Measurements from ENCODE around the gene CUTA. TPM values are rescaled to one million over a fixed set of nuclear protein-coding genes. Genes with fewer than 3 reads are reported as not detected.
"Not testable (repeated sequence)": the region's sequence is repeated elsewhere in the genome, so short reads cannot be mapped to it uniquely, and the experiment has no call there.

Gene CUTA
- total RNA-seq, 1 donor from 2014 or later = 59.1 TPM

DNA sequence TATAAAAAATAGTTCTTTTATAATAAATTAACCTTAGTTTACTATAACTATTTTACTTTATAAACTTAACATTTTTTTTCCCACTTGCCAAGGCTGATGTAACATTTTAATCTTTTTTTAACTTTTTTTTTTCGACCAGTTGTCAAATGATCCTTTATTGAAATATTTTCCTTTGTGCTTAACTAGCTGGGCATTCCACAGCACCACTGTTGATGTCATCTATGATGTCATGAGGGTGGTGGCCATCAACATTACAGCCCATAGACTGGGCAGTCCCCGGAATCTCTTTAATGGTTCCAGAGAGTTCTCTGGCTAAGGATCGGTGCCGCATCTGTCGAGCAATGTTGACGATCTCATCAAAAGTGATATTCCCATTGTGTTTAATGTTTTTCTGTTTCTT is 18.0 kb downstream of the CUTA start:
- DNase-seq = not testable (repeated sequence)

DNA sequence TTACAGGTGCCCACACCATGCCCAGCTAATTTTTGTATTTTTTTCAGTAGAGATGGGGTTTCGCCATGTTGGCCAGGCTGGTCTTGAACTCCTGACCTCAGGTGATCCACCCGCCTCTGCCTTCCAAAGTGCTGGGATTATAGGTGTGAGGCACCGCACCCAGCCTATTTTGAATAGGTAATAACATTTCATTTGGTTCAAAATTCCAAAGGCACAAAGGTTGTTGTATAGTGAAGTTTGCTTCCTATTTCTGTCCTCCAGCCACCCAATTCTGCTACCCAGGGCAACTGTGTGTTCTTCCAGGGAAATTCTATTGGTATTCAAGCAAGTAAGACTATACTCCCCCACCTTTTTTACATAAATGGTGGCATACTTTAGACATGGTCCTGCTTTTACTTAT is 19.3 kb downstream of the CUTA start:
- not testable (repeated sequence) for DNase-seq

DNA sequence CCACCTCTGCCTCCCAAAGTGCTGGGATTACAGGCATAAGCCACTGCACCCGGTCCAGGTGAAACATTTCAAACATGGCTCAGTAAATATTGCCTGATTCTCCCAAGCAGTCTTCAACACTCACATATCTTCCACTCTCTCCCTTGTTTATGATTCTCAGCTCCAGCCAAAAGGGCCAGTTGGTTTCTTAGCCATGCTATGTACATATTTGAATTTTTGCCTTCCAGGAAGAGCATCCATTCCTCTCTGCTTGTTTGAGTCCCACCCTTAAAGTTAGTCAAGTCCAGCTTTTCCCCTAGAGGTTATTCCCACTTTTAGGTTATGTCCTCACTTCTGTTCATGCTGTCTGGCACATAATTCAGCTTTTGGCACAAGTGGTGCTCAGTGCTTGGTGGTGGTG is 20.4 kb downstream of the CUTA start:
- DNase-seq = no peak

DNA sequence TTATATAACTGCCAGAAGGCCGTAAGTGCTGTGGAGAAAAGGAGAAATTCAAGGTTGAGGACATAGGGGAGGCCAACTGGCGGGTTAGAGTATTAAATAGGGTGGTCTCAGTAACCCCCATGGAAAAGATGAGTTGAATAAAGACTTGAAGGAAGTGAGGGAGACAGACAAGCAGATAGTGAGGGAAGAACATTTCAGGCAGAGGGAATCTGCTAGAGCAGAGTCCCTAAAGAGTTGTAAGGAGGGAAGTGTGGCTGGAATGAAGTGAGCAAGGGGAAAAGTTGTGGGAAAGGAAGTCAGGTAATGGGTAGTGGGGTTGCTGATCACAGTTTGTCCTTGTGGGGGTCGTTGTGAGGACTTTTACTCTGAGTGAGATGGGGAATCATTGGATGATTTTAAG is 24.9 kb downstream of the CUTA start:
- no peak for DNase-seq

DNA sequence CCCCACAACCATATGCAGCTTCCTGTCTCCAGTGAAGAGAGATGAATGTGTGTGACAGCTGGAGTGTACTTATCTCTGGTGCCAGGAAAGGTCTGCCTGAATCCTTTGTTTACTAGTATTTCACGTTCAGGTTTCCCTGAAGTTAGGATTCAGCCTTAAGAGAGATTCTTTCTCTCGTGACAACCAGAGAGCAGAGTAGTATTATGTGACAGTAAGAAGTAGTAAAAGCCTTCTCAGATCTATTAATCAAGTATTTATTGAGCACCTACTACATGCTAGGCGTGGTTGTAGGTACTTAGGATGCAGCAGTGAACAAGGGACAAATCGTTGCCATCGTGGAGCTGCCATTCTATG is 25.3 kb downstream of the CUTA start:
- no peak for DNase-seq

DNA sequence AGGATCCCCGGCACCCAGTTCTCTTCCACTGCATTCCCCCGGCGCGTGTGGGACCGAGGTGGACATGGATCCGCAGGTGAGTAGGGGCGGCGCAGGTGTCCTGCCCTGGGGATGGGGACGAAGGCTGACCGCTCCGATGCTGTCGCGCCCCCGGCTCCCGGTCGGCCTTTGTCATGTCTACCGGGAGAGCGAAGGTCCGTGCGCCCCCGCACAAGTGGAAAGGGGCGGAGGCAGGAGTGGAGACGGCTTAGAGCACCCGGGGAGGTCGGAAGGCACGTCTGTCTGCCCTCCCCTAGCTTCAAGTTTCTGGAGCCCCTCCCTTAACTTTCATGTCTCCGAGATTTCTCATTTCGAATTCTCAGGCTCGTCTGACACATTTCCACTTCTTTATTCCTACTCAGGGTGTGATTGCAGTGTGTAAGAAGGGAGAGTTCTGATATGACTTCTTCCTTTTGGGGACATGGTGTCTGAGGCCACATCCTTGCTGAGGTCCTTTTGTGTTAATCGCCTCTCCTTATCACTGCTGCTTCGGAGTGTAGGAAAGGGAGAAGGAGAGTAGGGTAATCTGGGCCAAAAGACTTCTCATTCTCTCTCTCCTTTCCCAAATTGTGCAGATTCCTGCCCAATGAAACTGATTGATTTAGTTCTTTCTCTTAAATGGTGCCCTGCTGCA is 25.8 kb downstream of the CUTA start:
- no peak for DNase-seq

DNA sequence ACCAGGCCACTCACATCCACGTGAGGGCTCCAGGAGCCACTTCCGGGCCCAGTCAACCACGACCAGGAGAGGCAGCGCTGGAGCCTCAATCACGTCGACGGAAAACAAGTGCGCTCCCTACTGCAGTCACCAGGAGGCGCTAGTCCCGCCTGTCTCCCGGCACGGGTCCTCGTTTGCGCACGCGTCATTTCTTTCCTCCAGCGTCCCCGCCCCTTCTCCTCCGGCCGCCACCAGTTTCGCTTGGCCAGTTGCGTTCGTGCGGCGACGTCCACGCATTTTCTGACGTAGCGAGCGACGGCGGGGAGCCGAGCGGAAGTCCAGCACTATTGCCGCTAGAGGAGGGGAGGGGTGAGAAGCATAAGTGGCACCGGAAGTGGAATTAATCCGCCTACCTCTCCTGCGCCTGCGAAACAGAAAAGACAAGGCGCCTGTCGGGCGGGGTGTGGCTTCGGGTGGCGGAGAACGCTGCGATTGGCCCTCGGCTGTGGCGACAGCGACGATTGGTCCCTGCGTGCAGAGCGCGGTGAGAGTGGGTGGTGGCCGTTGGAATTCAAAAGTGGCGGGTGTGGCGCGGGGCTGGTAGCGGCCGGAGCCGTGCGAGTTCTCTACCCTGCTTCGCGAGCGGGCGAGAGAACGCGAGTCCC is 26.5 kb downstream of the CUTA start, which contains the start of gene KIFC1:
TSS of gene KIFC1 (plus strand) at position 546 of the 644 bp plus-strand sequence. CDS start 163 bp downstream, outside the sequence.
- peak; percentile 100 for DNase-seq

DNA sequence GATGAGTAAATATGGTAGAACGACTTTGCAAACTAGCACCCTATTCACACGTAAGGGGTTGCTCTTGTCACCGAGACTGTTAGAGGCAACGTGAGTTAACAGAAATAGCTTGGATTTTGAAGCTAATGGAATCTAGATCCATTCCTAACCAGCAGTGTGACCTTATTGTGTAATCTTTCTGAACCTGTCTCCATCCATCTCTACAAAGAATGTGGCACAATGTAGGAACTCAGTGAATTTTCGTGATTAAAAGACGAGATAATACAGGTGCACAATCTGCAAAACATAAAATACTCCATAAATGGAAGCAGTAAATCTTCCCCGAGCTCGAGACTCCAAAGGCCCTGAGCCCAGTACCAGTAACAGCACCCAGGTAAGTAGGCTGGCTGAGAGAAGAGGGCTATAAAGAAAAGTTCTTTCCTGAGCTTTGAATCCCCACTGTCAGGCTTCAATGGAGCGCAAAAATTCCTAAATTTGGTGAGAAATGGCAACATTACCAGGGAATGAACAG is 27.1 kb downstream of the CUTA start:
- DNase-seq = no peak

DNA sequence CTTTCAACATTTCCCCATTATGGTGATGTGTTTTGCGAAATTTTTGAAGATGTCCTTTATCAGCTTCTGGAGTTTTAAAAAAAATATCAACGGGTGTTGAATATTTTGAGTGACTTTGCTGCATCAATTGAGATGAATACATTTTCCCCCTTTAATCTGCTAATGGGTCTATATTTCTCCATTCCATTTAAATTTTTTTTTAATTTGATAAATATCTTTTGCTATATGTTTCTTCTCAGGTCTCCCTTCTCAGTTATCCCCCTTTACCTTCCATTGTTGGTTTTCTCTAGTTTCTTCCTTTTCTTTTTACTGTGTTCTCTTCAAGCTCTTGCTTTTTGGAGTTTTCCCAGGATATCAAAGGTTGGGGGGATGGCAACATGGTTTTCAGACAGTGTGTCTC is 27.7 kb downstream of the CUTA start:
- no peak for DNase-seq

DNA sequence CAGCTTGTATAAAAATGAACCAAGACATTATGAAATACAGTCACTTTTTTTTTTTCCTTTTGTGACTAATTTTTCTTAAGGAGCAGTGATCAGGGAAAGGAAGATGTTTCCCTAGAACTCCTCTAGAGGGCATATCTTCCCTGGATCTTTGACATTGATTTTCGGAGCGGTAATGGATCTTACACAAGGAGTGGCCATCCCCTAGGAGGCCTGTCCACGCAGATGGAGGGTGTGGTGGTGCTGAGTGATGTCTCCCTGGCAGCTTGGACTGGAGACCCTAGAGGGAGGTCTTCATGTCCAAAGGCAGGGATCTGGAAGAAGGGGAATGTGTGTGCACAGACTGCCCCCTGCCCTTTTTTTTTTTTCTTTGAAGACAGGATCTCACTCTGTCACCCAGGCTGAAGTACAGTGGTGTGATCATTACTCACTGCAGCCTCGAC is 33.3 kb downstream of the CUTA start:
- DNase-seq = no peak

DNA sequence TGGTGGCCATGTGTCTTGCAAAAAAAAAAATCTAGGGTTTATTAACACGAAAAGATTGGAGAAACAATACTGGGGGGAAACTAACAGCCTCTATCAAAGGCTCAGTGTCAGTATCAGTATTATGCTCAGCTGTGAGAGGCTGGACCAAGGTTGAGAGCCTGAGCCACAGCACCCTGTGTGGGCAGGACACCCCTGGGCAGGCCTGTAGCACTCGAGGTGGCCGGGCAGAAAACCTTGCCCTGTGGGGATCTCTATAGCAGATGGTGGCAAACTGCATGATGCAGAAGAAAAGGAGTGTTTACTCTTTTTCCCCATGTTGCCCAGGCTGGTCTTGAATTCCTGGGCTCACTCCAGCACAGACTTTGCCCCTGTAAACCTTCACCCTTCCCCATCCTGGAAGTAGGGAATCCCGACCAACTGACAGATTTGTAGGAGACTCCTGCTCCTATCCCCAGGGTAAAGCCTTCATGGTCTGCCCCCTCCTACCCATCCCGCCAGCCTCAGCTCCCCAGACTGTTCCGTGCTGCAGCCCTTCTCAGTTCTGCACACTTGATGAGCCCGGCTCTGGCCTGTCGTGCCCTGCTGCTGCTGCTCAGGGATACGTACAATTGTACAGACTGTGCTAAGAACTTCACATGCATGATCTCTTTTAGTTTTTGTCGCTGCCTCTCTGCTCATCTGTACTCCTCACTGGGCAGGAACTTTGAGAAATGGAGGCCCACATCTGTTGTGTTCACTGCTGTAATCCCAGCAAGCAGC is 34.3 kb downstream of the CUTA start:
- DNase-seq = no peak

DNA sequence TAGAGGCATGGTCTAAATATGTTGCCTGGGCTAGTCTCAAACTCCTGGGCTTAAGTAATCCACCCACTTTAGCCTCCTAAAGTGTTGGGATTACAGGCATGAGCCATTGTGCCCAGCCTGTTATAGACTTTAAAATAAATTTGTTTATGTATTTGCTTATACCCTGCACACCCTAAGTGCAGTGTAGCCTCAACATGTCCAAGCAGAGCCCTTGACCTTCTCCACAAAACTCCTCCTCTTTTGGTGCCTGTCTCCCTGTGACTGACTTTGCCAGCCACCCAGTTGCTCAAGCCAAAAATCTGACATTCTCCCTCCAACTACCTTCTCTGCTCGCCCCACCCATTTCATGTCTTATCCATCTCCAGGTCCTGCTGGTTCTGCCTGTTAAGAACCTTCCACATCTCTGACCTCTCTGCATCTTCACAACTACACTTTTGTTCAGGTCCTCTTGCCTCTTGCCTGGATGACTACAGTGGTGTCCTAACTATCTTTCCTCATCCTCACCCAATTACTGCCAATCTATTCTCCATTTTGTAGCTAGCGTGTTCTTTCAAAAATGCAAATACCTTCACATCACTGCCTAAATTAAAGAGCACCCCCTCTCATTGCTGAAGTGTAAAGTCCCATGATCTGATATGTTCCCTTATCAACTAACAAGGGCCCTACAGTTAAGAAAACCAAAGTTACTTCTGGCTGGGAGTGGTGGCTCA is 37.5 kb downstream of the CUTA start:
- no peak for DNase-seq

DNA sequence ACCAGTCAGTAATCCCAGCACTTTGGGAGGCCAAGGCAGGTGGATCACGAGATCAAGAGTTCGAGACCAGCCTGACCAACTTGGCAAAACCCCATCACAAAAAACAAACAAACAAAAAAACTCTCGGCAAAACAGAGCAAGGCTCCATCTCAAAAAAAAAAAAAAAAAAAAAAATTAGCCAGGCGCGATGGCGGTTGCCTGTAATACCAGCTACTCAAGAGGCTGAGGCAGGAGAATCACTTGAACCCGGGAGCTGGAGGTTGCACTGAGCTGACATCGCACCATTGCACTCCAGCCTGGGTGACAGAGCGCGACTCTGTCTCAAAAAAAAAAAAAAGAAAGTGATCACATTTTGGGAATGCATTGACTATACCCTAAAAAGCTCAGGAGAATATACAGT is 38.7 kb downstream of the CUTA start:
- not testable (repeated sequence) for DNase-seq

DNA sequence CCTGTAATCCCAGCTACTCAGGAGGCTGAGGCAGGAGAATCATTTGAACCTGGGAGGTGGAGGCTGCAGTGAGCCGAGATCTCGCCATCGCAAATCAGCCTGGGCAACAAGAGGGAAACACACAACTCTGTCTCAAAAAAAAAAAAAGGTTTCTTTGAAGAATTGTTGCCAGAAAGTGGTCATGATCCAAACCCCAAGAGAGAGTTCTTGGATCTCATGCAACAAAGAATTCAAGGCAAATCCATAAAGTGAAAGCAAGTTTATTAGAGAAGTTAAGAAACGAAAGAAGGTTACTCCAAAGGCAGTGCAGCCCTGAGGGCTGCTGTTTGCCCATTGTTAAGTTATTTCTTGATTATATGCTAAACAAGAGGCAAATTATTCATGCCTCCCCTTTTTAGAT is 40.7 kb downstream of the CUTA start:
- DNase-seq = no peak

DNA sequence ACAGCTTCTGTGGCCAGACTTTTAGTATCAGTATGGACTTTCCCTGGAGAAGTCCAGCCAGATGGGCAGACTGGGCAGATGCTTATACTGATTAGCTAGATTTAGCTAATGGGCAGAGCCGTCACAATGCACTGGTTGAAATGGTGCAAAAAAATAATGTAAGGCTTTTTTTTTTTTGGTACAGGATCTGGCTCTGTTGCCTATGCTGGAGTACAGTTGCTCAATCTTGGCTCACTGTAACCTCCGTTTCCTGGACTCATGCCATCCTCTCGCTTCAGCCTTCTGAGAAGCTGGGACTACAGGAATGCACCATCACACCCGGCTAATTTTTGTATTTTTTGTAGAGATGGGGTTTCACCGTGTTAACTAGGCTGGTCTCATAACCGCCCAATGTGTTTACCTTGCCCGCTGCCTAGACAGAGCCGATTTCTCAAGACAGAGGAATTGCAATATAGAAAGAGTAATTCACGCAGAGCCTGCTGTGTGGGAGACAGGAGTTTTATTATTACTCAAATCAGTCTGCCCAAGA is 42.7 kb downstream of the CUTA start:
- DNase-seq = no peak

DNA sequence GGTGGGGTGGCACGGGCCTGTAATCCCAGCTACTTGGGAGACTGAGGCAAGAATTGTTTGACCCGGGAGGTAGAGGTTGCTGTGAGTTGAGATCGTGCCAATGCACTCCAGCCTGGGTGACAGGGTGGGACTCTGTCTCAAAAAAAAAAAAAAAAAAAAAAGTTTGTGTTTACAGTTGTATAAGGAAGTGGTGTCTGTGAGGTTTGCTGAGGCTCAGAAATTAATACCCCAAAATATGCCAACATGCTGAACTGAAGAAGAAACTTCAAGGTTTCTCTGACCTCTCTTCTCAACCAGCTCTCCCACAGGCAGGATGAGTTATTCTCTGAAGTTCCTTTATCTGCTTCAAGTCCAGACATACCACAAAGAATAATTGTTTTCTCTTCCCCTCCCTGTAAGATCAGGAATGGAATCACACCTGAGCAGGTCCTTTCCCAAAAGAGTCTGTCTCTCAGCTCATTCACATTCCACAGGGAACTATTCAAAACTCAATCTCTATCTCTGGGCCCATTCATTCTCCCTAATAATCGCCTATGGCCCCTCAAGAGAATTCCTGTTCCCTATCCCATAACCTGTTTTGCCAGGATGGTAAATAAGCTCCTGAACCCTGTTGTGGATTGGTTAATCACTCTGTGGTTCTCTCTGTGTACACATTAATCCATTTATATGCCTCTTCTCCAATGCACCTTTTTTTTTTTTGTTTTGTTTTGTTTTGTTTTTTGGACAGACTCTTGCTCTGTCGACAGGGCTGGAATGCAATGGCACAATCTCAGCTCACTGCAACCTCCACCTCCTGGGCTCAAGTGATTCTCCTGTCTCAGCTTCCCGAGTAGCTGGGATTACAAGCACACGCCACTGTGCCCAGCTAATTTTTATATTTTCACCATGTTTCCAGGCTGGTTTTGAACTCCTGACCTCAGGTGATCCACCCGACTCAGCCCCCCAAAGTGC is 43.7 kb downstream of the CUTA start:
- DNase-seq = no peak

DNA sequence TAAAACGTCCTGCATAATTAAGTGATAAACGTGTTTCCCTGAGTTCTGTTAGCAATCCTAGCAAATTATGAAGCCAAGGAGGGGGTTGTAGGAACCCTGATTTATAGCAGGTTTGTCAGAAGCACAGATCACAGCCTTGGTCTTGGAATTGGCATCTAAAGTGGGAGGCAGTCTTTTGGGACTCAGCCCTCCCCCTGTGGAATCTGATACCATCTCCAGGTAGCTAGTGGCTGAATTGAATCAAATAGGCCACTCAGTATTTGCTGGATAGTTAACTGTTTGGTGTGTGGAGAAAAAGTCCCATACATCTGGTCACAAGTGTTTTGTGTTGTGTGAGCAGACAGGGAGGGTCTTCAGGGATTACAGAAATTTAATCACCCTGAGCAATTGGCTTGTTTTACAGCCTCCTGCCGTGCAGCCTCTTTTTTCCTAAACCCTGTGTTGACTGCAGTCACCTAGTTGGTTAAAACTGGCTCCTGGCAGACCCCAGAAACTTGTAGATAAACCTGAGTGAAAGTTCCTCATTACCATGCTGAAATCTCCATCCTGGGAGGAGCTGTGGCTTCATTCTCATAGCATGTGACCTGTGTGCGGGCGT is 45.3 kb downstream of the CUTA start:
- DNase-seq = no peak

DNA sequence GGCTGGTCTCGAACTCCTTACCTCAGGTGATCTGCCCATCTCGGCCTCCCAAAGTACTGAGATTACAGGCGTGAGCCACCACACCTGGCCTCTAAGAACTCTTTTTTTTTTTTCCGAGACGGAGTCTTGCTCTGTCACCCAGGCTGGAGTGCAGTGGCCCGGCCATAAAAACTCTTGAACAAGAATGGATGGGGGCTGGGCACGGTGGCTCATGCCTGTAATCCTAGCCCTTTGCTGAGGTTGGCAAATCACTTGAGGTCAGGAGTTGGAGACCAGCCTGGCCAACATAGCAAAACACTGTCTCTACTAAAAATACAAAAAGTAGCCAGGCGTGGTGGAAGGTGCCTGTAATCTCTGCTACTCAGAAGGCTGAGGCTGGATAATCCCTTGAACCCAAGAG is 46.0 kb downstream of the CUTA start:
- not testable (repeated sequence) for DNase-seq

DNA sequence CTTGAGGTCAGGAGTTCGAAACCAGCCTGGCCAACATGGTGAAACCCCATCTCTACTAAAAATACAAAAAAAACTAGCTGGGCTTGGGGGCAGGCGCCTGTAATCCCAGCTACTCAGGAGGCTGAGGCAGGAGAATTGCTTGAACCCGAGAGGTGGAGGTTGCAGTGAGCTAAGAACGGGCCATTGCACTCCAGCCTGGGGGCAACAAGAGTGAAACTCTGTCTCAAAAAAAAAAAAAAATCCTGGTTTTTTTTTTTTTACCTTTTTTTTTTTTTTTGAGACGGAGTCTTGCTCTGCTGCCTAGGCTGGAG is 50.2 kb downstream of the CUTA start:
- not testable (repeated sequence) for DNase-seq

DNA sequence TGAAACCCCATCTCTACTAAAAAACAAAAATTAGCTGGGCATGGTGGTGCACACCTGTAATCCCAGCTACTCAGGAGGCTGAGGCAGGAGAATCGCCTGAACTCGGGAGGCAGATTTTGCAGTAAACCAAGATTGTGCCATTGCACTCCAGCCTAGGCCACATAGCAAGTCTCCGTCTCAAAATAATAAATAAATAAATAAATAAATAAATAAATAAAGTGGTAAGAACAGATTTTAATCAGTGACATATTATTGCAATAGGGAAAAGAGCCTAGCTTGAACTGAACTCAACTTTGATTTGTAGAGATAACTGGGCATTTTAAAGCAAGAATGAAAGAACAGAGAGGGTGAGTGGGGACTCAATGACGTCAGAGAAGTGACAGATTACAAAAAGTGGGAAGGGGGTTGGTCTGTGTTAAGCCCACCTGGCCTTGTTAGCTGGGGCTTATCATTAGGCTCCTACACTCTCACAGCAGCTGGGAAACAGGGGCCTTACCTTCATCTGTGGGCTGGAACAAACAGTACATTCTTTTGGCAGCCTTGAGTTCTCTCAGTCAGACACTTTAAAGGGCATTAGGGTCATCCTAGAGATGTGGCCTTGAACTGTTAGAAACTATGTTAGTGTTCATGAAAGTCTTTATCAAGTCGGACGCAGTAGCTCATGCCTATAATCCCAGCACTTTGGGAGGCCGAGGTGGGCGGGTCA is 50.7 kb downstream of the CUTA start:
- no peak for DNase-seq
